ENCODE data around the gene HRG. TPM values are rescaled to one million over a fixed set of nuclear protein-coding genes. Genes with fewer than 3 reads are reported as not detected.

The HRG gene
- total RNA-seq, 1 experiment from 2014 or later: not detected

GRCh38 chr3:186670155-186670554 lies 4.3 kb downstream of the HRG start:
- DNase-seq (ENCODE audit: low spot score): no peak
- ChIA-PET POLR2A (ENCODE audit: low non-redundant PET) (no interaction called here), CTCF (no interaction called here)
- no TSS peak for BruUV-seq (replicated peaks)
- H3K27me3 ChIP-seq (replicated peaks; ENCODE audit: insufficient read depth, low read depth, low read length, poor library complexity): peaks cover 23% of the 10 kb centered on the region
- intact Hi-C loops (cut with micrococcal nuclease; ENCODE audit: unreplicated experiment): no loop called here
- H3K4me1 ChIP-seq (ENCODE audit: insufficient read depth, low read length, poor library complexity, severe bottlenecking): no peaks in the 10 kb centered on the region
- TF ChIP-seq EZH2 (IDR thresholded peaks at IDR 0.05; ENCODE audit: borderline replicate concordance, low read depth, low read length, poor library complexity, severe bottlenecking) (no peak), CTCF (conservative IDR thresholded peaks at IDR 0.05; ENCODE audit: low read depth, low read length) (no peak)
- H3K27ac ChIP-seq (ENCODE audit: low read depth, low read length, poor library complexity, severe bottlenecking): no peak overlapping the region
- no peaks in the 10 kb centered on the region for H3K36me3 ChIP-seq (ENCODE audit: insufficient read depth, low read length, poor library complexity, severe bottlenecking)
- H3K4me3 ChIP-seq (ENCODE audit: low read depth, low read length, poor library complexity, severe bottlenecking): no peak overlapping the region
- no peaks in the 10 kb centered on the region for H3K9me3 ChIP-seq (ENCODE audit: low read depth, low read length, poor library complexity, severe bottlenecking)

- TF ChIP-seq CTCF (conservative IDR thresholded peaks at IDR 0.05; ENCODE audit: low read depth, low read length): no peak
- TF ChIP-seq EZH2 (IDR thresholded peaks at IDR 0.05; ENCODE audit: borderline replicate concordance, low read depth, low read length, poor library complexity, severe bottlenecking): no peak
- H3K9me3 ChIP-seq (ENCODE audit: low read depth, low read length, poor library complexity, severe bottlenecking): no peaks in the 10 kb centered on the region
- no peaks in the 10 kb centered on the region for H3K4me1 ChIP-seq (ENCODE audit: insufficient read depth, low read length, poor library complexity, severe bottlenecking)
- no peak overlapping the region for H3K4me3 ChIP-seq (ENCODE audit: low read depth, low read length, poor library complexity, severe bottlenecking)
- H3K27ac ChIP-seq (ENCODE audit: low read depth, low read length, poor library complexity, severe bottlenecking): no peak overlapping the region
- CTCF ChIA-PET: no interaction called here
- POLR2A ChIA-PET (ENCODE audit: low non-redundant PET): no interaction called here
- no peak for DNase-seq (ENCODE audit: low spot score)
- peaks cover 29% of the 10 kb centered on the region for H3K27me3 ChIP-seq (replicated peaks; ENCODE audit: insufficient read depth, low read depth, low read length, poor library complexity)
- BruUV-seq (replicated peaks): no TSS peak
- intact Hi-C loops (cut with micrococcal nuclease; ENCODE audit: unreplicated experiment): no loop called here
- H3K36me3 ChIP-seq (ENCODE audit: insufficient read depth, low read length, poor library complexity, severe bottlenecking): no peaks in the 10 kb centered on the region
Measured at GRCh38 chr3:186671051-186671450, 5.2 kb downstream of the HRG start.

GRCh38 chr3:186678604-186679003 lies 12.8 kb downstream of the HRG start:
- Histone ChIP-seq H3K36me3 (ENCODE audit: insufficient read depth, low read length, poor library complexity, severe bottlenecking) (no peaks in the 10 kb centered on the region), H3K27ac (ENCODE audit: low read depth, low read length, poor library complexity, severe bottlenecking) (no peak overlapping the region), H3K27me3 (replicated peaks; ENCODE audit: insufficient read depth, low read depth, low read length, poor library complexity) (peaks cover 44% of the 10 kb centered on the region), H3K4me1 (ENCODE audit: insufficient read depth, low read length, poor library complexity, severe bottlenecking) (no peaks in the 10 kb centered on the region), H3K4me3 (ENCODE audit: low read depth, low read length, poor library complexity, severe bottlenecking) (no peak overlapping the region), H3K9me3 (ENCODE audit: low read depth, low read length, poor library complexity, severe bottlenecking) (no peaks in the 10 kb centered on the region)
- intact Hi-C loops (cut with micrococcal nuclease; ENCODE audit: unreplicated experiment): no loop called here
- POLR2A ChIA-PET (ENCODE audit: low non-redundant PET): no interaction called here
- TF ChIP-seq CTCF (conservative IDR thresholded peaks at IDR 0.05; ENCODE audit: low read depth, low read length) (no peak), EZH2 (IDR thresholded peaks at IDR 0.05; ENCODE audit: borderline replicate concordance, low read depth, low read length, poor library complexity, severe bottlenecking) (no peak)
- DNase-seq (ENCODE audit: low spot score): no peak
- no TSS peak for BruUV-seq (replicated peaks)
- CTCF ChIA-PET: no interaction called here
